HEK293 (cell line): ENCODE results near the gene RILPL2.

Experiments
- ATF2 ChIP-seq: fragments of 450-650 bp; formaldehyde crosslinking; IDR thresholded peaks from 2 replicates; pipeline ENCODE4 v1.5.1; 2016; ENCODE audit warnings: missing biosample characterization, missing genetic modification characterization, low read depth
- CTCF ChIP-seq: fragments of 450-650 bp; formaldehyde crosslinking; IDR thresholded peaks from 2 replicates; pipeline ENCODE4 v1.5.1; 2016; ENCODE audit warnings: missing biosample characterization, missing genetic modification characterization
- GLIS1 ChIP-seq: fragments of 450-650 bp; formaldehyde crosslinking; IDR thresholded peaks from 2 replicates; pipeline ENCODE4 v1.5.1; 2016; ENCODE audit warnings: missing biosample characterization, missing genetic modification characterization
- KLF16 ChIP-seq: fragments of 450-650 bp; formaldehyde crosslinking; IDR thresholded peaks from 2 replicates; pipeline ENCODE4 v1.5.1; 2017; ENCODE audit warnings: missing biosample characterization, missing genetic modification characterization
- PATZ1 ChIP-seq: fragments of 450-650 bp; formaldehyde crosslinking; IDR thresholded peaks from 2 replicates; pipeline ENCODE4 v1.5.1; 2016; ENCODE audit warnings: missing biosample characterization, missing genetic modification characterization
- REST ChIP-seq: fragments of 450-650 bp; formaldehyde crosslinking; IDR thresholded peaks from 2 replicates; pipeline ENCODE4 v1.5.1; 2016; ENCODE audit warnings: missing biosample characterization, missing genetic modification characterization
- TRIM28 ChIP-seq: IDR thresholded peaks from 2 replicates; pipeline ENCODE4 v1.6.1; 2011; ENCODE audit warnings: low read length, control low read depth, borderline replicate concordance
- ZBTB44 ChIP-seq: fragments of 450-650 bp; IDR thresholded peaks from 2 replicates; pipeline ENCODE4 v1.5.1; 2018; ENCODE audit warnings: missing biosample characterization, mild to moderate bottlenecking, missing genetic modification characterization
- ZBTB49 ChIP-seq: fragments of 450-650 bp; formaldehyde crosslinking; IDR thresholded peaks from 2 replicates; pipeline ENCODE4 v1.5.1; 2016; ENCODE audit warnings: missing biosample characterization, missing genetic modification characterization, low read depth
- ZNF202 ChIP-seq: fragments of 450-650 bp; formaldehyde crosslinking; IDR thresholded peaks from 2 replicates; pipeline ENCODE4 v1.5.1; 2016; ENCODE audit warnings: missing biosample characterization, missing genetic modification characterization, borderline replicate concordance
- ZNF626 ChIP-seq: fragments of 450-650 bp; sonication (Bioruptor Pico); formaldehyde crosslinking; IDR thresholded peaks from 2 replicates; pipeline ENCODE4 v1.5.1; 2018; ENCODE audit warnings: missing biosample characterization, missing genetic modification characterization, inconsistent platforms
- ZNF629 ChIP-seq: fragments of 450-650 bp; formaldehyde crosslinking; IDR thresholded peaks from 2 replicates; pipeline ENCODE4 v1.5.1; 2017; ENCODE audit warnings: missing biosample characterization, missing genetic modification characterization
- ZSCAN18 ChIP-seq: fragments of 450-650 bp; formaldehyde crosslinking; IDR thresholded peaks from 2 replicates; pipeline ENCODE4 v1.5.1; 2016; ENCODE audit warnings: missing biosample characterization, missing genetic modification characterization

GRCh38 chr12:123397400-123397799, 39.1 kb downstream of the RILPL2 start:
- TF ChIP-seq CTCF (tag by site-specific recombination) (no peak), ZBTB44 (tag by site-specific recombination) (no peak), KLF16 (tag by site-specific recombination) (no peak), TRIM28 (no peak), ZNF629 (tag by site-specific recombination) (no peak), ATF2 (tag by site-specific recombination) (no peak), ZNF626 (tag by site-specific recombination) (no peak), REST (tag by site-specific recombination) (no peak), ZNF202 (tag by site-specific recombination) (no peak), ZBTB49 (tag by site-specific recombination) (no peak), PATZ1 (no peak), ZSCAN18 (tag by site-specific recombination) (no peak), GLIS1 (tag by site-specific recombination) (no peak)
